ENCODE results near the gene DHX36.

DNA sequence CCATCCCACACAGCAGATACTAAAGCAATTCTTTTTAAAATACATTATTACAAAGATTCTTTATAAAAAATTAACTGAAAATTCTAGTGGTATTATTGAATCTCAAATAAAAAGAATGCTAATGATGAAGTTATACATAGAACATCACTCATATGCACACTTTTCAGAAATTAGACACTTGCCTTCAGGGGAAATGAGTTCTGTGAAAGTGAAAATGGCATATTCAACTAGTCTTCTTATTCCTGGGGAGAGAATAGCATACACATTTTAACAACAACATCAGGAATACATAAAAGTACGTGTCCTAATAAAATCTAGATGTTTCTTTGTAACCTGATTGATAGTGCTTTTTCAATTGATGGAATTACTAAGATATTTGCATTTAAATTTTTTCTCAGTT lies 36.8 kb upstream of the DHX36 start:
- TF ChIP-seq, protein P1, sequence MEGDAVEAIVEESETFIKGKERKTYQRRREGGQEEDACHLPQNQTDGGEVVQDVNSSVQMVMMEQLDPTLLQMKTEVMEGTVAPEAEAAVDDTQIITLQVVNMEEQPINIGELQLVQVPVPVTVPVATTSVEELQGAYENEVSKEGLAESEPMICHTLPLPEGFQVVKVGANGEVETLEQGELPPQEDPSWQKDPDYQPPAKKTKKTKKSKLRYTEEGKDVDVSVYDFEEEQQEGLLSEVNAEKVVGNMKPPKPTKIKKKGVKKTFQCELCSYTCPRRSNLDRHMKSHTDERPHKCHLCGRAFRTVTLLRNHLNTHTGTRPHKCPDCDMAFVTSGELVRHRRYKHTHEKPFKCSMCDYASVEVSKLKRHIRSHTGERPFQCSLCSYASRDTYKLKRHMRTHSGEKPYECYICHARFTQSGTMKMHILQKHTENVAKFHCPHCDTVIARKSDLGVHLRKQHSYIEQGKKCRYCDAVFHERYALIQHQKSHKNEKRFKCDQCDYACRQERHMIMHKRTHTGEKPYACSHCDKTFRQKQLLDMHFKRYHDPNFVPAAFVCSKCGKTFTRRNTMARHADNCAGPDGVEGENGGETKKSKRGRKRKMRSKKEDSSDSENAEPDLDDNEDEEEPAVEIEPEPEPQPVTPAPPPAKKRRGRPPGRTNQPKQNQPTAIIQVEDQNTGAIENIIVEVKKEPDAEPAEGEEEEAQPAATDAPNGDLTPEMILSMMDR (IDR thresholded peaks at IDR 0.05), result no peak
- TF ChIP-seq POLR2A (IDR thresholded peaks at IDR 0.05) (no peak), EP300 (IDR thresholded peaks at IDR 0.05) (no peak)
